HG03159 (cell line): ENCODE data around the gene PRDM16.

Source experiments
- ATAC-seq: cut with Tn5 transposase; IDR thresholded peaks from one replicate; pipeline ENCODE4 v1.9.1; 2021; ENCODE audit warnings: mild to moderate bottlenecking, moderate library complexity; ENCODE audit not compliant: unreplicated experiment

The PRDM16 gene

GRCh38 chr1:3099861-3100260 is 30.9 kb downstream of the PRDM16 start:
- no peak for ATAC-seq

- no peak for ATAC-seq
These were observed 32.3 kb downstream of the PRDM16 start for GRCh38 chr1:3101124-3101939.

- ATAC-seq, result no peak
These were observed 33.6 kb downstream of the PRDM16 start for GRCh38 chr1:3102641-3103040.

GRCh38 chr1:3103967-3104677 is 35.1 kb downstream of the PRDM16 start:
- no peak for ATAC-seq

GRCh38 chr1:3105167-3105863 is 36.3 kb downstream of the PRDM16 start:
- no peak for ATAC-seq

GRCh38 chr1:3106216-3106615 is 37.2 kb downstream of the PRDM16 start:
- ATAC-seq, result no peak

- no peak for ATAC-seq
These were observed 38.2 kb downstream of the PRDM16 start for GRCh38 chr1:3107201-3107600.

GRCh38 chr1:3109355-3109754 is 40.4 kb downstream of the PRDM16 start:
- ATAC-seq, result no peak

GRCh38 chr1:3111348-3112021 is 42.5 kb downstream of the PRDM16 start:
- no peak for ATAC-seq

- ATAC-seq, result no peak
These were observed 43.5 kb downstream of the PRDM16 start for GRCh38 chr1:3112526-3112925.

GRCh38 chr1:3113047-3113740 is 44.2 kb downstream of the PRDM16 start:
- ATAC-seq, result no peak

GRCh38 chr1:3113741-3114056 is 44.7 kb downstream of the PRDM16 start:
- no peak for ATAC-seq

GRCh38 chr1:3114131-3114744 is 45.2 kb downstream of the PRDM16 start:
- no peak for ATAC-seq

GRCh38 chr1:3114846-3115245 is 45.8 kb downstream of the PRDM16 start:
- no peak for ATAC-seq

- no peak for ATAC-seq
These were observed 46.5 kb downstream of the PRDM16 start for GRCh38 chr1:3115275-3116149.

- ATAC-seq, result no peak
These were observed 47.1 kb downstream of the PRDM16 start for GRCh38 chr1:3116150-3116510.

GRCh38 chr1:3116560-3116959 is 47.6 kb downstream of the PRDM16 start:
- no peak for ATAC-seq

- ATAC-seq, result no peak
These were observed 48.9 kb downstream of the PRDM16 start for GRCh38 chr1:3117879-3118278.

- no peak for ATAC-seq
These were observed 50.1 kb downstream of the PRDM16 start for GRCh38 chr1:3119061-3119460.
